ENCODE data around the gene SLC8A1. TPM values are rescaled to one million over a fixed set of nuclear protein-coding genes. Genes with fewer than 3 reads are reported as not detected.

The SLC8A1 gene
- total and polyA plus RNA-seq, 10 of the 15 experiments (the other 5 are each of a cell fraction or from before 2014, with no cell fraction given): under 0.01 to 1.2 (median 0.01) TPM; not detected in 3

- Histone ChIP-seq H2AFZ (ENCODE audit: control insufficient read depth, low read depth, low read length) (no peak overlapping the region), H3K27me3 (replicated peaks in 1 of 2; ENCODE audit: control insufficient read depth in 2 of 2, insufficient read depth in 2 of 2, low read length in 1 of 2) (no peaks in the 10 kb centered on the region), H3K4me1 (ENCODE audit: control insufficient read depth, insufficient read depth, low read length) (no peaks in the 10 kb centered on the region), H3K36me3 (ENCODE audit: control insufficient read depth in 2 of 2, insufficient read depth in 2 of 2, low read length in 1 of 2) (no peaks in the 10 kb centered on the region), H3K4me3 (no peak overlapping the region), H3K27ac (ENCODE audit: control insufficient read depth, insufficient read depth) (no peak overlapping the region), H3K79me2 (ENCODE audit: control insufficient read depth, insufficient read depth, low read length) (no peaks in the 10 kb centered on the region), H3K9me3 (replicated peaks; ENCODE audit: control insufficient read depth, insufficient read depth, low read length) (no peaks in the 10 kb centered on the region), H3K9ac (ENCODE audit: control insufficient read depth, insufficient read depth, low read length) (no peak overlapping the region), H3K4me2 (ENCODE audit: control insufficient read depth, insufficient read depth) (no peak overlapping the region), H4K20me1 (ENCODE audit: control insufficient read depth, insufficient read depth) (no peaks in the 10 kb centered on the region)
- in situ Hi-C loops (cut with MboI): no loop called here
- intact Hi-C loops (cut with micrococcal nuclease; ENCODE audit: unreplicated experiment): no loop called here
- ChIA-PET SMC1A (ENCODE audit: uncharacterized antibody, unreplicated experiment) (no interaction called here), CTCF (no interaction called here), POLR2A (no interaction called here), RAD21 (ENCODE audit: unreplicated experiment) (no interaction called here)
- FAIRE-seq (no peak), ATAC-seq (no peak), DNase-seq (ENCODE audit: low read depth, low spot score) (no peak)
- BruUV-seq (replicated peaks): no TSS peak
- TF ChIP-seq WRNIP1 (IDR thresholded peaks at IDR 0.05; ENCODE audit: borderline replicate concordance, low read depth, low read length): no peak
- TF ChIP-seq ZBTB11 (CRISPR knock-in tag; IDR thresholded peaks at IDR 0.05): no peak
- TF ChIP-seq NBN (IDR thresholded peaks at IDR 0.05): no peak
- no peak for TF ChIP-seq E2F8 (IDR thresholded peaks at IDR 0.05; ENCODE audit: low read depth, partially characterized antibody)
- no peak for TF ChIP-seq HSF1 (IDR thresholded peaks at IDR 0.05; ENCODE audit: low read depth, low read length)
- WGBS (ENCODE audit: insufficient coverage, insufficient replicate concordance, low lambda C conversion rate, missing lambda C conversion rate): 28% methylated on average over 2 of the region's 2 CpGs
Observed at GRCh38 chr2:40359811-40360210, 92.1 kb downstream of the SLC8A1 start.

Data from GM12878 (cell line).